Endothelial cell of umbilical vein (primary cell): ENCODE data around the gene CEP57L1. TPM values are rescaled to one million over a fixed set of nuclear protein-coding genes. Genes with fewer than 3 reads are reported as not detected.

Experiments
- BruUV-seq: library from RNA; stranded (reverse); fragments of 400-500 nt; replicated peaks from 2 replicates; lab custom pipeline; 2021; lab: Mats Ljungman, UMichigan
- CTCF ChIA-PET: fragments of 300-600, 350-600 bp; sonication (Branson Sonifier 250); formaldehyde crosslinking; loops from one replicate; lab custom pipeline; 2021; ENCODE audit warnings: antibody characterized with exemption, inconsistent platforms; lab: Charles Lee
- POLR2A ChIA-PET: fragments of 300-600, 350-600 bp; sonication (Branson Sonifier 250); formaldehyde crosslinking; loops from one replicate; lab custom pipeline; 2021; ENCODE audit warnings: antibody characterized with exemption, inconsistent platforms; lab: Charles Lee
- DNase-seq: peaks from one replicate; pipeline ENCODE4 v3.0.0-alpha.2; 2011; ENCODE audit warnings: low read depth, low spot score
- FAIRE-seq: peaks from 2 replicates; lab custom pipeline; 2011; peaks lifted over from hg19 to GRCh38; lab: Jason Lieb, UNC
- H2AFZ ChIP-seq: 2 replicates; pipeline ENCODE4 v1.6.0; 2012; ENCODE audit warnings: low read depth, low read length, control low read depth, inconsistent platforms
- H3K27ac ChIP-seq: 2 replicates; pipeline ENCODE4 v1.5.1; 2011; ENCODE audit warnings: low read depth, mild to moderate bottlenecking, control low read depth, low read length, moderate library complexity; ENCODE audit not compliant: insufficient read depth
- H3K27me3 ChIP-seq, 2 experiments: 2 replicates each; pipeline versions ENCODE4 v1.6.0 to v1.6.1; 2011; ENCODE audit warnings: low read length in 2 of 2, mixed read lengths in 1 of 2; ENCODE audit not compliant: control insufficient read depth in 2 of 2, insufficient read depth in 2 of 2
- H3K36me3 ChIP-seq, 2 experiments: 2 replicates in 1 of 2; 3 replicates in 1 of 2; pipeline ENCODE4 v1.5.1; 2011; ENCODE audit warnings: low read length in 2 of 2, mild to moderate bottlenecking in 1 of 2, moderate library complexity in 1 of 2; ENCODE audit not compliant: control insufficient read depth in 2 of 2, insufficient read depth in 2 of 2; ENCODE audit errors: extremely low read depth in 1 of 2
- H3K4me1 ChIP-seq: 3 replicates; pipeline ENCODE4 v1.5.1; 2011; ENCODE audit warnings: mild to moderate bottlenecking, low read length; ENCODE audit not compliant: control insufficient read depth, insufficient read depth; ENCODE audit errors: extremely low read depth
- H3K4me2 ChIP-seq: 2 replicates; pipeline ENCODE4 v1.6.1; 2011; ENCODE audit warnings: low read length, control low read depth, mixed read lengths; ENCODE audit not compliant: insufficient read depth
- H3K4me3 ChIP-seq, 3 experiments: fragments of 200-600 bp in 1 of 3; sonication (generic), shearing (Covaris generic) in 1 of 3; replicated peaks in 1 of 3; 2 replicates each; pipeline ENCODE4 v1.5.1; 2011 to 2016; ENCODE audit warnings: control low read depth in 3 of 3, low read length in 3 of 3, mild to moderate bottlenecking in 2 of 3, inconsistent platforms in 1 of 3, low read depth in 1 of 3, moderate library complexity in 1 of 3; ENCODE audit not compliant: insufficient read depth in 1 of 3
- H3K79me2 ChIP-seq: 2 replicates; pipeline ENCODE4 v1.6.0; 2012; ENCODE audit warnings: low read length, inconsistent platforms; ENCODE audit not compliant: control insufficient read depth, insufficient read depth
- H3K9ac ChIP-seq: replicated peaks from 2 replicates; pipeline ENCODE3; 2011; ENCODE audit warnings: low read length, control low read depth; ENCODE audit not compliant: insufficient read depth; ENCODE audit errors: extremely low read depth
- H3K9me1 ChIP-seq: replicated peaks from 3 replicates; pipeline ENCODE4 v1.6.0; 2011; ENCODE audit warnings: mild to moderate bottlenecking, low read length; ENCODE audit not compliant: control insufficient read depth, insufficient read depth; ENCODE audit errors: extremely low read depth
- H3K9me3 ChIP-seq: replicated peaks from 2 replicates; pipeline ENCODE4 v1.5.1; 2012; ENCODE audit warnings: low read length, inconsistent platforms; ENCODE audit not compliant: control insufficient read depth, insufficient read depth
- H4K20me1 ChIP-seq: replicated peaks from 2 replicates; pipeline ENCODE3; 2011; ENCODE audit warnings: mild to moderate bottlenecking, low read length; ENCODE audit not compliant: control insufficient read depth, insufficient read depth; ENCODE audit errors: extremely low read depth
- EZH2 ChIP-seq: IDR thresholded peaks from 2 replicates; pipeline ENCODE4 v1.6.1; 2012; ENCODE audit warnings: borderline replicate concordance, low read depth, mild to moderate bottlenecking, moderate library complexity, low read length, inconsistent platforms; ENCODE audit not compliant: severe bottlenecking
- FOS ChIP-seq: IDR thresholded peaks from 2 replicates; pipeline ENCODE4 v1.6.1; 2011; ENCODE audit warnings: mild to moderate bottlenecking, low read length, moderate library complexity, borderline replicate concordance; ENCODE audit not compliant: insufficient read depth
- GATA2 ChIP-seq: IDR thresholded peaks from 2 replicates; pipeline ENCODE4 v1.7.0; 2011; ENCODE audit warnings: low read depth, mild to moderate bottlenecking, moderate library complexity, mixed read lengths, low read length; ENCODE audit not compliant: insufficient read length, insufficient read depth
- JUN ChIP-seq: IDR thresholded peaks from 2 replicates; pipeline ENCODE4 v1.6.1; 2011; ENCODE audit warnings: borderline replicate concordance, low read depth; ENCODE audit not compliant: insufficient read length, insufficient read depth
- MYC ChIP-seq: IDR thresholded peaks from one replicate; pipeline ENCODE4 v1.6.1; 2011; ENCODE audit warnings: mild to moderate bottlenecking, low read depth, low read length
- POLR2A ChIP-seq: IDR thresholded peaks from 2 replicates; pipeline ENCODE4 v1.6.1; 2012; ENCODE audit warnings: low read depth, mild to moderate bottlenecking, control low read depth, low read length
- POLR2AphosphoS5 ChIP-seq: IDR thresholded peaks from 2 replicates; pipeline ENCODE4 v1.6.1; 2012; ENCODE audit warnings: low read depth, mild to moderate bottlenecking, control low read depth, low read length, moderate library complexity; ENCODE audit not compliant: insufficient read depth
- dilution Hi-C: fragments of 300-500 bp; cut with MboI; formaldehyde crosslinking; loops from one replicate; pipeline ENCODE4 v1.15.0; 2019; ENCODE audit warnings: low sequenced_read_pairs; ENCODE audit not compliant: extremely low pct_ligation_motif_present
- intact Hi-C: fragments of 100-400 bp; cut with micrococcal nuclease; formaldehyde crosslinking; loops from one replicate; pipeline ENCODE4 v1.10.0; 2022
- polyA plus RNA-seq, 4 experiments: library from polyadenylated mRNA; depleted of rRNA in 3 of 4; stranded (reverse) in 3 of 4; unstranded in 1 of 4; fragments of >200 nt; gene quantifications; 2 replicates each; pipeline versions ENCODE4 v1.2.1 to v1.2.3, GENCODE V29; 2011 to 2012; ENCODE audit warnings: missing spikeins in 1 of 4
- total RNA-seq: library from RNA; stranded (reverse); gene quantifications from 2 replicates; pipeline ENCODE4 v1.2.3, GENCODE V29; 2021
- TF ChIP-seq, protein P1 (sequence below), 2 donors: IDR thresholded peaks; 1 replicate in 1 of 2; 2 replicates in 1 of 2; pipeline ENCODE4 v1.5.1; 2011; ENCODE audit warnings: low read length in 2 of 2, mild to moderate bottlenecking in 2 of 2, moderate library complexity in 2 of 2, control low read depth in 1 of 2, inconsistent platforms in 1 of 2, low read depth in 1 of 2; ENCODE audit not compliant: insufficient read depth in 1 of 2; ENCODE audit errors: extremely low read depth in 1 of 2
- TF ChIP-seq, protein P2 (sequence below): IDR thresholded peaks from 2 replicates; pipeline ENCODE4 v1.6.1; 2011; ENCODE audit not compliant: insufficient read depth, insufficient read length

CEP57L1 gene
- total and polyA plus RNA-seq, 2 donors (not counting 3 experiments of a cell fraction or from before 2014, with no cell fraction given) = 7.8 to 20.9 TPM

DNA sequence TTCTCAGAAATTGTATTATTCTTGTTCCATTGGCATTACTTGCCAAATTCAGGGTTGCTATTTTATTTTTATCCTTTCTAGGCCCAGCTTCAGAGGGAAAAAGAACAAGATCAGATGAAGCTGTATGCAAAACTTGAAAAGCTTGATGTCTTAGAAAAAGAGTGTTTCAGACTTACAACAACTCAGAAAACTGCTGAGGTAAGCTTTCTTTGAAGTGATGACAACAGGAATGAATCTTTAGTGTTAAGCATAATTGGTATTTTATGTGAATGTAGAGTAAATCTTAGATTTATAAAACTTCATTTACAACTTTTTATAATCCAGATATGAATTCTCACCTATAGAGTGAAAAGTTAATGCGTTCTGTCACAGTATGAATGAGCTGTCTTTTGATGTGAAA is 58.4 kb downstream of the CEP57L1 start:
- no peak for TF ChIP-seq POLR2AphosphoS5
- no peak for TF ChIP-seq JUN
- TF ChIP-seq, protein P1, sequence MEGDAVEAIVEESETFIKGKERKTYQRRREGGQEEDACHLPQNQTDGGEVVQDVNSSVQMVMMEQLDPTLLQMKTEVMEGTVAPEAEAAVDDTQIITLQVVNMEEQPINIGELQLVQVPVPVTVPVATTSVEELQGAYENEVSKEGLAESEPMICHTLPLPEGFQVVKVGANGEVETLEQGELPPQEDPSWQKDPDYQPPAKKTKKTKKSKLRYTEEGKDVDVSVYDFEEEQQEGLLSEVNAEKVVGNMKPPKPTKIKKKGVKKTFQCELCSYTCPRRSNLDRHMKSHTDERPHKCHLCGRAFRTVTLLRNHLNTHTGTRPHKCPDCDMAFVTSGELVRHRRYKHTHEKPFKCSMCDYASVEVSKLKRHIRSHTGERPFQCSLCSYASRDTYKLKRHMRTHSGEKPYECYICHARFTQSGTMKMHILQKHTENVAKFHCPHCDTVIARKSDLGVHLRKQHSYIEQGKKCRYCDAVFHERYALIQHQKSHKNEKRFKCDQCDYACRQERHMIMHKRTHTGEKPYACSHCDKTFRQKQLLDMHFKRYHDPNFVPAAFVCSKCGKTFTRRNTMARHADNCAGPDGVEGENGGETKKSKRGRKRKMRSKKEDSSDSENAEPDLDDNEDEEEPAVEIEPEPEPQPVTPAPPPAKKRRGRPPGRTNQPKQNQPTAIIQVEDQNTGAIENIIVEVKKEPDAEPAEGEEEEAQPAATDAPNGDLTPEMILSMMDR (IDR thresholded peaks at IDR 0.05; ENCODE audit: extremely low read depth in 1 of 2, insufficient read depth in 1 of 2, low read depth in 1 of 2, low read length in 2 of 2) = no peak
- no peak for TF ChIP-seq MYC
- TF ChIP-seq, protein P2, sequence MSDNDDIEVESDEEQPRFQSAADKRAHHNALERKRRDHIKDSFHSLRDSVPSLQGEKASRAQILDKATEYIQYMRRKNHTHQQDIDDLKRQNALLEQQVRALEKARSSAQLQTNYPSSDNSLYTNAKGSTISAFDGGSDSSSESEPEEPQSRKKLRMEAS = no peak
- TF ChIP-seq FOS = no peak
- no peak for TF ChIP-seq GATA2
- TF ChIP-seq POLR2A = no peak
- no peak for TF ChIP-seq EZH2
- FAIRE-seq = no peak
- dilution Hi-C loops (no loop called here), intact Hi-C loops (no loop called here)
- POLR2A ChIA-PET = no interaction called here
- no peaks in the 10 kb centered on the region for H4K20me1 ChIP-seq
- H3K36me3 ChIP-seq = no peaks in the 10 kb centered on the region
- H3K9me3 ChIP-seq = no peaks in the 10 kb centered on the region
- H3K27ac ChIP-seq = no peak overlapping the region
- H3K79me2 ChIP-seq = no peaks in the 10 kb centered on the region
- BruUV-seq = no TSS peak
- CTCF ChIA-PET = interaction anchor here (0.7 to 1.1 kb wide), 2 partner anchors 59 to 886 kb away, joined by 3 read pairs; partner anchors contain the start of gene SESN1
- H3K9me1 ChIP-seq = no peaks in the 10 kb centered on the region
- no peaks in the 10 kb centered on the region for H3K4me1 ChIP-seq
- H3K4me3 ChIP-seq = no peak overlapping the region
- H3K27me3 ChIP-seq = no peaks in the 10 kb centered on the region
- H3K4me2 ChIP-seq = no peak overlapping the region
- H3K9ac ChIP-seq = no peak overlapping the region
- H2AFZ ChIP-seq = no peak overlapping the region
- no peak for DNase-seq
